HG02852 (cell line): Measurements from ENCODE around the gene ZFHX3.
A peak's percentile ranks its signal among the peaks of the same experiment; 100 is the strongest.
"Not testable (repeated sequence)": the region's sequence is repeated elsewhere in the genome, so short reads cannot be mapped to it uniquely, and the experiment has no call there.

Experiments
- ATAC-seq: cut with Tn5 transposase; IDR thresholded peaks from one replicate; pipeline ENCODE4 v1.9.1; 2021; ENCODE audit warnings: mild to moderate bottlenecking, moderate library complexity; ENCODE audit not compliant: unreplicated experiment

ZFHX3 gene

GRCh38 chr16:73047536-73048291 lies at the start of gene ZFHX3:
Gene ZFHX3 (minus strand): TSS chr16:73048128. CDS start chr16:72960145, 87,983 bp downstream.
- ATAC-seq: peak; percentile 78

- ATAC-seq: no peak
Observed at GRCh38 chr16:73096510-73096909, 48.6 kb upstream of the ZFHX3 start.

GRCh38 chr16:73095885-73096421 lies 48.0 kb upstream of the ZFHX3 start:
- no peak for ATAC-seq

- ATAC-seq: no peak
Observed at GRCh38 chr16:73095142-73095820, 47.4 kb upstream of the ZFHX3 start.

GRCh38 chr16:73094371-73094770 lies 46.4 kb upstream of the ZFHX3 start:
- no peak for ATAC-seq

GRCh38 chr16:73093146-73094144 lies 45.5 kb upstream of the ZFHX3 start:
- no peak for ATAC-seq

- no peak for ATAC-seq
Observed at GRCh38 chr16:73092236-73092781, 44.4 kb upstream of the ZFHX3 start.

GRCh38 chr16:73091174-73091573 lies 43.2 kb upstream of the ZFHX3 start:
- ATAC-seq: no peak

GRCh38 chr16:73089420-73089819 lies 41.5 kb upstream of the ZFHX3 start:
- no peak for ATAC-seq

- no peak for ATAC-seq
Observed at GRCh38 chr16:73086108-73086507, 38.2 kb upstream of the ZFHX3 start.

GRCh38 chr16:73083271-73083670 lies 35.3 kb upstream of the ZFHX3 start:
- ATAC-seq: no peak

GRCh38 chr16:73082634-73083051 lies 34.7 kb upstream of the ZFHX3 start:
- ATAC-seq: not testable (repeated sequence)

GRCh38 chr16:73080931-73081330 lies 33.0 kb upstream of the ZFHX3 start:
- no peak for ATAC-seq

GRCh38 chr16:73076324-73076810 lies 28.4 kb upstream of the ZFHX3 start:
- no peak for ATAC-seq

GRCh38 chr16:73074382-73074781 lies 26.5 kb upstream of the ZFHX3 start:
- no peak for ATAC-seq

- ATAC-seq: not testable (repeated sequence)
Observed at GRCh38 chr16:73072051-73072450, 24.1 kb upstream of the ZFHX3 start.

- ATAC-seq: no peak
Observed at GRCh38 chr16:73071131-73071940, 23.4 kb upstream of the ZFHX3 start.

GRCh38 chr16:73069581-73070262 lies 21.8 kb upstream of the ZFHX3 start:
- ATAC-seq: no peak
